SK-N-SH (cell line): ENCODE data around the gene DZIP1.

Experiments used
- FOSL2 ChIP-seq: IDR thresholded peaks from 2 replicates; pipeline ENCODE4 v1.4.0; 2012; ENCODE audit warnings: low read depth, mild to moderate bottlenecking, moderate library complexity, borderline replicate concordance
- GATA2 ChIP-seq: sonication (generic); formaldehyde crosslinking; IDR thresholded peaks from 2 replicates; pipeline ENCODE4 v1.5.0; 2020; ENCODE audit warnings: mild to moderate bottlenecking, missing genetic modification reagents
- POLR2AphosphoS5 ChIP-seq: IDR thresholded peaks from 2 replicates; pipeline ENCODE4 v1.6.1; 2012; ENCODE audit warnings: low read depth, low read length
- TF ChIP-seq, protein P1 (sequence below): fragments of 200-600 bp; sonication (generic); IDR thresholded peaks from 2 replicates; pipeline ENCODE4 v1.6.1; 2017; ENCODE audit warnings: antibody characterized with exemption, mild to moderate bottlenecking, moderate library complexity
- TF ChIP-seq, protein P2 (sequence below): IDR thresholded peaks from 2 replicates; pipeline ENCODE4 v1.6.1; 2012; ENCODE audit warnings: mild to moderate bottlenecking, low read depth, low read length, moderate library complexity

DNA sequence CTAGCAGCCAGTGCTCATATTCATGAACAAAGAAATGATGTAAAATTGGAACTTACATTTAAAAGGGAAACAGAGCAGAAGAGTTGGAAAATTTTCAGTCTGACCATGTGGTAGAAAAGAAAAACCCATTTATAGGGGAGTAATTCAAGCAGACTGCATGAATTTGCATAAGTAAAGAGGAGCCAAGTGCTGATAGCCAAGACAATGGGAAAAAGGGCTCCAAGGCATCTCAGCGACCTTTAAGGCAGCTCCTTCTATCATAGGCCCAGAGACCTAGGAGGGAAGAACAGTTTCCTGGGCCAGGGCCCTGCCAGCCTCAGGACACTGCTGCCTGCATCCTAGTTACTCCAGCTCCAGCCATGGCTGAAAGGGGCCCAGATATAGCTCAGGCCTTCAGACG is 39.9 kb upstream of the DZIP1 start:
- no peak for TF ChIP-seq GATA2 (CRISPR knock-in tag)
- TF ChIP-seq, protein P1, sequence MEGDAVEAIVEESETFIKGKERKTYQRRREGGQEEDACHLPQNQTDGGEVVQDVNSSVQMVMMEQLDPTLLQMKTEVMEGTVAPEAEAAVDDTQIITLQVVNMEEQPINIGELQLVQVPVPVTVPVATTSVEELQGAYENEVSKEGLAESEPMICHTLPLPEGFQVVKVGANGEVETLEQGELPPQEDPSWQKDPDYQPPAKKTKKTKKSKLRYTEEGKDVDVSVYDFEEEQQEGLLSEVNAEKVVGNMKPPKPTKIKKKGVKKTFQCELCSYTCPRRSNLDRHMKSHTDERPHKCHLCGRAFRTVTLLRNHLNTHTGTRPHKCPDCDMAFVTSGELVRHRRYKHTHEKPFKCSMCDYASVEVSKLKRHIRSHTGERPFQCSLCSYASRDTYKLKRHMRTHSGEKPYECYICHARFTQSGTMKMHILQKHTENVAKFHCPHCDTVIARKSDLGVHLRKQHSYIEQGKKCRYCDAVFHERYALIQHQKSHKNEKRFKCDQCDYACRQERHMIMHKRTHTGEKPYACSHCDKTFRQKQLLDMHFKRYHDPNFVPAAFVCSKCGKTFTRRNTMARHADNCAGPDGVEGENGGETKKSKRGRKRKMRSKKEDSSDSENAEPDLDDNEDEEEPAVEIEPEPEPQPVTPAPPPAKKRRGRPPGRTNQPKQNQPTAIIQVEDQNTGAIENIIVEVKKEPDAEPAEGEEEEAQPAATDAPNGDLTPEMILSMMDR: no peak
- TF ChIP-seq, protein P2, sequence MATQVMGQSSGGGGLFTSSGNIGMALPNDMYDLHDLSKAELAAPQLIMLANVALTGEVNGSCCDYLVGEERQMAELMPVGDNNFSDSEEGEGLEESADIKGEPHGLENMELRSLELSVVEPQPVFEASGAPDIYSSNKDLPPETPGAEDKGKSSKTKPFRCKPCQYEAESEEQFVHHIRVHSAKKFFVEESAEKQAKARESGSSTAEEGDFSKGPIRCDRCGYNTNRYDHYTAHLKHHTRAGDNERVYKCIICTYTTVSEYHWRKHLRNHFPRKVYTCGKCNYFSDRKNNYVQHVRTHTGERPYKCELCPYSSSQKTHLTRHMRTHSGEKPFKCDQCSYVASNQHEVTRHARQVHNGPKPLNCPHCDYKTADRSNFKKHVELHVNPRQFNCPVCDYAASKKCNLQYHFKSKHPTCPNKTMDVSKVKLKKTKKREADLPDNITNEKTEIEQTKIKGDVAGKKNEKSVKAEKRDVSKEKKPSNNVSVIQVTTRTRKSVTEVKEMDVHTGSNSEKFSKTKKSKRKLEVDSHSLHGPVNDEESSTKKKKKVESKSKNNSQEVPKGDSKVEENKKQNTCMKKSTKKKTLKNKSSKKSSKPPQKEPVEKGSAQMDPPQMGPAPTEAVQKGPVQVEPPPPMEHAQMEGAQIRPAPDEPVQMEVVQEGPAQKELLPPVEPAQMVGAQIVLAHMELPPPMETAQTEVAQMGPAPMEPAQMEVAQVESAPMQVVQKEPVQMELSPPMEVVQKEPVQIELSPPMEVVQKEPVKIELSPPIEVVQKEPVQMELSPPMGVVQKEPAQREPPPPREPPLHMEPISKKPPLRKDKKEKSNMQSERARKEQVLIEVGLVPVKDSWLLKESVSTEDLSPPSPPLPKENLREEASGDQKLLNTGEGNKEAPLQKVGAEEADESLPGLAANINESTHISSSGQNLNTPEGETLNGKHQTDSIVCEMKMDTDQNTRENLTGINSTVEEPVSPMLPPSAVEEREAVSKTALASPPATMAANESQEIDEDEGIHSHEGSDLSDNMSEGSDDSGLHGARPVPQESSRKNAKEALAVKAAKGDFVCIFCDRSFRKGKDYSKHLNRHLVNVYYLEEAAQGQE: no peak
- no peak for TF ChIP-seq POLR2AphosphoS5
- TF ChIP-seq FOSL2: no peak
